Endothelial cell of umbilical vein (primary cell): Measurements from ENCODE around the gene PRKACB. TPM values are rescaled to one million over a fixed set of nuclear protein-coding genes. Genes with fewer than 3 reads are reported as not detected.

Experiments used
- BruUV-seq: library from RNA; stranded (reverse); fragments of 400-500 nt; replicated peaks from 2 replicates; lab custom pipeline; 2021; lab: Mats Ljungman, UMichigan
- CTCF ChIA-PET: fragments of 300-600, 350-600 bp; sonication (Branson Sonifier 250); formaldehyde crosslinking; loops from one replicate; lab custom pipeline; 2021; ENCODE audit warnings: antibody characterized with exemption, inconsistent platforms; lab: Charles Lee
- POLR2A ChIA-PET: fragments of 300-600, 350-600 bp; sonication (Branson Sonifier 250); formaldehyde crosslinking; loops from one replicate; lab custom pipeline; 2021; ENCODE audit warnings: antibody characterized with exemption, inconsistent platforms; lab: Charles Lee
- DNase-seq: peaks from one replicate; pipeline ENCODE4 v3.0.0-alpha.2; 2011; ENCODE audit warnings: low read depth, low spot score
- FAIRE-seq: peaks from 2 replicates; lab custom pipeline; 2011; peaks lifted over from hg19 to GRCh38; lab: Jason Lieb, UNC
- H2AFZ ChIP-seq: 2 replicates; pipeline ENCODE4 v1.6.0; 2012; ENCODE audit warnings: low read depth, low read length, control low read depth, inconsistent platforms
- H3K27ac ChIP-seq: 2 replicates; pipeline ENCODE4 v1.5.1; 2011; ENCODE audit warnings: low read depth, mild to moderate bottlenecking, control low read depth, low read length, moderate library complexity; ENCODE audit not compliant: insufficient read depth
- H3K27me3 ChIP-seq, 2 experiments: 2 replicates each; pipeline versions ENCODE4 v1.6.0 to v1.6.1; 2011; ENCODE audit warnings: low read length in 2 of 2, mixed read lengths in 1 of 2; ENCODE audit not compliant: control insufficient read depth in 2 of 2, insufficient read depth in 2 of 2
- H3K36me3 ChIP-seq, 2 experiments: 2 replicates in 1 of 2; 3 replicates in 1 of 2; pipeline ENCODE4 v1.5.1; 2011; ENCODE audit warnings: low read length in 2 of 2, mild to moderate bottlenecking in 1 of 2, moderate library complexity in 1 of 2; ENCODE audit not compliant: control insufficient read depth in 2 of 2, insufficient read depth in 2 of 2; ENCODE audit errors: extremely low read depth in 1 of 2
- H3K4me1 ChIP-seq: 3 replicates; pipeline ENCODE4 v1.5.1; 2011; ENCODE audit warnings: mild to moderate bottlenecking, low read length; ENCODE audit not compliant: control insufficient read depth, insufficient read depth; ENCODE audit errors: extremely low read depth
- H3K4me2 ChIP-seq: 2 replicates; pipeline ENCODE4 v1.6.1; 2011; ENCODE audit warnings: low read length, control low read depth, mixed read lengths; ENCODE audit not compliant: insufficient read depth
- H3K4me3 ChIP-seq, 3 experiments: fragments of 200-600 bp in 1 of 3; sonication (generic), shearing (Covaris generic) in 1 of 3; replicated peaks in 1 of 3; 2 replicates each; pipeline ENCODE4 v1.5.1; 2011 to 2016; ENCODE audit warnings: control low read depth in 3 of 3, low read length in 3 of 3, mild to moderate bottlenecking in 2 of 3, inconsistent platforms in 1 of 3, low read depth in 1 of 3, moderate library complexity in 1 of 3; ENCODE audit not compliant: insufficient read depth in 1 of 3
- H3K79me2 ChIP-seq: 2 replicates; pipeline ENCODE4 v1.6.0; 2012; ENCODE audit warnings: low read length, inconsistent platforms; ENCODE audit not compliant: control insufficient read depth, insufficient read depth
- H3K9ac ChIP-seq: replicated peaks from 2 replicates; pipeline ENCODE3; 2011; ENCODE audit warnings: low read length, control low read depth; ENCODE audit not compliant: insufficient read depth; ENCODE audit errors: extremely low read depth
- H3K9me1 ChIP-seq: replicated peaks from 3 replicates; pipeline ENCODE4 v1.6.0; 2011; ENCODE audit warnings: mild to moderate bottlenecking, low read length; ENCODE audit not compliant: control insufficient read depth, insufficient read depth; ENCODE audit errors: extremely low read depth
- H3K9me3 ChIP-seq: replicated peaks from 2 replicates; pipeline ENCODE4 v1.5.1; 2012; ENCODE audit warnings: low read length, inconsistent platforms; ENCODE audit not compliant: control insufficient read depth, insufficient read depth
- H4K20me1 ChIP-seq: replicated peaks from 2 replicates; pipeline ENCODE3; 2011; ENCODE audit warnings: mild to moderate bottlenecking, low read length; ENCODE audit not compliant: control insufficient read depth, insufficient read depth; ENCODE audit errors: extremely low read depth
- CTCF ChIP-seq, 2 donors: IDR thresholded peaks; 1 replicate in 1 of 2; 2 replicates in 1 of 2; pipeline ENCODE4 v1.5.1; 2011; ENCODE audit warnings: low read length in 2 of 2, mild to moderate bottlenecking in 2 of 2, moderate library complexity in 2 of 2, control low read depth in 1 of 2, inconsistent platforms in 1 of 2, low read depth in 1 of 2; ENCODE audit not compliant: insufficient read depth in 1 of 2; ENCODE audit errors: extremely low read depth in 1 of 2
- EZH2 ChIP-seq: IDR thresholded peaks from 2 replicates; pipeline ENCODE4 v1.6.1; 2012; ENCODE audit warnings: borderline replicate concordance, low read depth, mild to moderate bottlenecking, moderate library complexity, low read length, inconsistent platforms; ENCODE audit not compliant: severe bottlenecking
- FOS ChIP-seq: IDR thresholded peaks from 2 replicates; pipeline ENCODE4 v1.6.1; 2011; ENCODE audit warnings: mild to moderate bottlenecking, low read length, moderate library complexity, borderline replicate concordance; ENCODE audit not compliant: insufficient read depth
- GATA2 ChIP-seq: IDR thresholded peaks from 2 replicates; pipeline ENCODE4 v1.7.0; 2011; ENCODE audit warnings: low read depth, mild to moderate bottlenecking, moderate library complexity, mixed read lengths, low read length; ENCODE audit not compliant: insufficient read length, insufficient read depth
- JUN ChIP-seq: IDR thresholded peaks from 2 replicates; pipeline ENCODE4 v1.6.1; 2011; ENCODE audit warnings: borderline replicate concordance, low read depth; ENCODE audit not compliant: insufficient read length, insufficient read depth
- MAX ChIP-seq: IDR thresholded peaks from 2 replicates; pipeline ENCODE4 v1.6.1; 2011; ENCODE audit not compliant: insufficient read depth, insufficient read length
- MYC ChIP-seq: IDR thresholded peaks from one replicate; pipeline ENCODE4 v1.6.1; 2011; ENCODE audit warnings: mild to moderate bottlenecking, low read depth, low read length
- POLR2A ChIP-seq: IDR thresholded peaks from 2 replicates; pipeline ENCODE4 v1.6.1; 2012; ENCODE audit warnings: low read depth, mild to moderate bottlenecking, control low read depth, low read length
- POLR2AphosphoS5 ChIP-seq: IDR thresholded peaks from 2 replicates; pipeline ENCODE4 v1.6.1; 2012; ENCODE audit warnings: low read depth, mild to moderate bottlenecking, control low read depth, low read length, moderate library complexity; ENCODE audit not compliant: insufficient read depth
- dilution Hi-C: fragments of 300-500 bp; cut with MboI; formaldehyde crosslinking; loops from one replicate; pipeline ENCODE4 v1.15.0; 2019; ENCODE audit warnings: low sequenced_read_pairs; ENCODE audit not compliant: extremely low pct_ligation_motif_present
- intact Hi-C: fragments of 100-400 bp; cut with micrococcal nuclease; formaldehyde crosslinking; loops from one replicate; pipeline ENCODE4 v1.10.0; 2022
- polyA plus RNA-seq, 4 experiments: library from polyadenylated mRNA; depleted of rRNA in 3 of 4; stranded (reverse) in 3 of 4; unstranded in 1 of 4; fragments of >200 nt; gene quantifications; 2 replicates each; pipeline versions ENCODE4 v1.2.1 to v1.2.3, GENCODE V29; 2011 to 2012; ENCODE audit warnings: missing spikeins in 1 of 4
- total RNA-seq: library from RNA; stranded (reverse); gene quantifications from 2 replicates; pipeline ENCODE4 v1.2.3, GENCODE V29; 2021

PRKACB gene
- total and polyA plus RNA-seq, 2 donors (not counting 3 experiments of a cell fraction or from before 2014, with no cell fraction given) = 19.1 to 77.5 TPM

- H3K4me2 ChIP-seq = no peak overlapping the region
- H3K79me2 ChIP-seq = no peaks in the 10 kb centered on the region
- no peak overlapping the region for H3K27ac ChIP-seq
- H4K20me1 ChIP-seq = no peaks in the 10 kb centered on the region
- no peak for DNase-seq
- no peaks in the 10 kb centered on the region for H3K9me3 ChIP-seq
- no peak for TF ChIP-seq POLR2A
- no peak for TF ChIP-seq EZH2
- no peak for TF ChIP-seq JUN
- TF ChIP-seq CTCF (IDR thresholded peaks at IDR 0.05; ENCODE audit: extremely low read depth in 1 of 2, insufficient read depth in 1 of 2, low read depth in 1 of 2, low read length in 2 of 2) = no peak
- no peak for TF ChIP-seq GATA2
- no peak for TF ChIP-seq MYC
- TF ChIP-seq POLR2AphosphoS5 = no peak
- no peak for TF ChIP-seq FOS
- no peak for TF ChIP-seq MAX
- dilution Hi-C loops = no loop called here
- no peaks in the 10 kb centered on the region for H3K27me3 ChIP-seq
- no TSS peak for BruUV-seq
- peaks cover 9% of the 10 kb centered on the region for H3K4me1 ChIP-seq
- H2AFZ ChIP-seq = no peak overlapping the region
- CTCF ChIA-PET = interaction anchor here (1.7 kb wide), 1 partner anchor 12 kb away, joined by 5 read pairs; no protein-coding TSS in a partner anchor
- H3K36me3 ChIP-seq = no peaks in the 10 kb centered on the region
- H3K4me3 ChIP-seq = no peak overlapping the region
- POLR2A ChIA-PET = no interaction called here
- no peak overlapping the region for H3K9ac ChIP-seq
- intact Hi-C loops = no loop called here
- FAIRE-seq = no peak
- no peaks in the 10 kb centered on the region for H3K9me1 ChIP-seq
Measured at GRCh38 chr1:84257617-84258016, 113.5 kb downstream of the PRKACB start.
